Measurements from ENCODE around the gene ARL5C. TPM values are rescaled to one million over a fixed set of nuclear protein-coding genes. Genes with fewer than 3 reads are reported as not detected.

ARL5C gene
- total and polyA plus RNA-seq, 7 experiments from 2014 or later: 0.15 to 0.78 (median 0.34) TPM; not detected in 4

- H3K27me3 ChIP-seq (ENCODE audit: control insufficient read depth in 2 of 2, insufficient read depth in 2 of 2, low read length in 2 of 2): no peaks in the 10 kb centered on the region
- peak; percentile 49 to 83 (median 68) for DNase-seq
- Mint-ChIP-seq H3K36me3 (peaks cover 0 to 6% (median 4%) of the 10 kb centered on the region in 5 donors), H3K4me1 (peaks cover 12 to 38% (median 29%) of the 10 kb centered on the region in 7 donors), H3K4me3 (peak overlapping the region; percentile 16 to 80 (median 66)), H3K27me3 (peaks cover 0 to 19% (median 0%) of the 10 kb centered on the region in 5 donors), H3K9me3 (no peaks in the 10 kb centered on the region), H3K27ac (peak overlapping the region in 7 of 9 donors; percentile 25 to 93 (median 80))
- no peaks in the 10 kb centered on the region for H3K9me3 ChIP-seq (ENCODE audit: control insufficient read depth in 2 of 3, low read length in 3 of 3)
- CTCF ChIA-PET: interaction anchor here (1.4 to 10.0 kb wide), 3 partner anchors 15 to 32 kb away, joined by 3 to 285 read pairs (median 49); no protein-coding TSS in a partner anchor
- intact Hi-C loops (cut with micrococcal nuclease): loop anchor here in 1 of 2 donors (1.0 kb wide), 1 partner anchor 9 kb away; the partner anchor contains the start of gene RPL19
- peak overlapping the region; percentile 57 for H3K4me3 ChIP-seq (ENCODE audit: low read length)
- peaks cover 0 to 7% (median 0%) of the 10 kb centered on the region in 3 experiments for H3K36me3 ChIP-seq (ENCODE audit: control insufficient read depth in 2 of 3, insufficient read depth in 3 of 3, low read length in 3 of 3)
- peaks cover 14 to 23% of the 10 kb centered on the region in 2 donors for H3K4me1 ChIP-seq (ENCODE audit: control insufficient read depth in 2 of 2, insufficient read depth in 2 of 2, low read length in 2 of 2)
- POLR2A ChIA-PET: interaction anchor here (0.8 to 11.8 kb wide), 8 partner anchors 9 to 252 kb away, joined by 3 to 144 read pairs (median 6); partner anchors contain the start of gene RPL19
- peak; percentile 80 for ATAC-seq
- peak overlapping the region; percentile 19 for H3K27ac ChIP-seq (ENCODE audit: low read depth, low read length)
Measured at GRCh38 chr17:39209317-39210092, 43.5 kb upstream of the ARL5C start.

GRCh38 chr17:39208893-39209292, 42.9 kb upstream of the ARL5C start:
- Histone ChIP-seq H3K27me3 (ENCODE audit: control insufficient read depth in 2 of 2, insufficient read depth in 2 of 2, low read length in 2 of 2) (no peaks in the 10 kb centered on the region), H3K4me1 (ENCODE audit: control insufficient read depth in 2 of 2, insufficient read depth in 2 of 2, low read length in 2 of 2) (peaks cover 14 to 23% of the 10 kb centered on the region in 2 donors), H3K4me3 (ENCODE audit: low read length) (no peak overlapping the region), H3K9me3 (ENCODE audit: control insufficient read depth in 2 of 3, low read length in 3 of 3) (no peaks in the 10 kb centered on the region), H3K36me3 (ENCODE audit: control insufficient read depth in 2 of 3, insufficient read depth in 3 of 3, low read length in 3 of 3) (peaks cover 1 to 13% (median 5%) of the 10 kb centered on the region in 3 experiments), H3K27ac (ENCODE audit: low read depth, low read length) (no peak overlapping the region)
- ATAC-seq (peak; percentile 41), DNase-seq (peak in 1 of 9 donors; percentile 24)
- Mint-ChIP-seq H3K9me3 (no peaks in the 10 kb centered on the region), H3K4me1 (peaks cover 12 to 40% (median 31%) of the 10 kb centered on the region in 7 donors), H3K4me3 (peak overlapping the region in 9 of 10 donors; percentile 9 to 80 (median 62)), H3K36me3 (peaks cover 0 to 12% (median 7%) of the 10 kb centered on the region in 5 donors), H3K27ac (peak overlapping the region in 6 of 9 donors; percentile 14 to 93 (median 80)), H3K27me3 (peaks cover 0 to 19% (median 0%) of the 10 kb centered on the region in 5 donors)
- ChIA-PET CTCF (interaction anchor here (1.4 to 10.0 kb wide), 3 partner anchors 15 to 33 kb away, joined by 3 to 285 read pairs (median 49); no protein-coding TSS in a partner anchor), POLR2A (interaction anchor here (1.0 to 11.8 kb wide), 7 partner anchors 10 to 41 kb away, joined by 3 to 144 read pairs (median 7); partner anchors contain the start of gene RPL19)
- intact Hi-C loops (cut with micrococcal nuclease): loop anchor here in 1 of 2 donors (1.0 kb wide), 1 partner anchor 9 kb away; the partner anchor contains the start of gene RPL19

GRCh38 chr17:39208136-39208535, 42.2 kb upstream of the ARL5C start:
- no peaks in the 10 kb centered on the region for H3K27me3 ChIP-seq (ENCODE audit: control insufficient read depth in 2 of 2, insufficient read depth in 2 of 2, low read length in 2 of 2)
- POLR2A ChIA-PET: interaction anchor here (0.6 to 11.8 kb wide), 9 partner anchors 9 to 322 kb away, joined by 3 to 144 read pairs (median 7); partner anchors contain the start of gene RPL19
- H3K4me1 ChIP-seq (ENCODE audit: control insufficient read depth in 2 of 2, insufficient read depth in 2 of 2, low read length in 2 of 2): peaks cover 14 to 23% of the 10 kb centered on the region in 2 donors
- H3K36me3 Mint-ChIP-seq: peaks cover 0 to 16% (median 14%) of the 10 kb centered on the region in 5 donors
- peak overlapping the region in 7 of 10 donors; percentile 25 to 80 (median 47) for H3K4me3 Mint-ChIP-seq
- peak overlapping the region in 5 of 9 donors; percentile 5 to 81 (median 77) for H3K27ac Mint-ChIP-seq
- intact Hi-C loops (cut with micrococcal nuclease): no loop called here
- peaks cover 7 to 20% (median 8%) of the 10 kb centered on the region in 3 experiments for H3K36me3 ChIP-seq (ENCODE audit: control insufficient read depth in 2 of 3, insufficient read depth in 3 of 3, low read length in 3 of 3)
- H3K4me3 ChIP-seq (ENCODE audit: low read length): no peak overlapping the region
- ATAC-seq (no peak), DNase-seq (peak in 2 of 9 donors; percentile 8 to 27)
- CTCF ChIA-PET: interaction anchor here (4.6 to 10.0 kb wide), 2 partner anchors 24 to 33 kb away, joined by 49 to 285 read pairs; no protein-coding TSS in a partner anchor
- no peaks in the 10 kb centered on the region for H3K9me3 Mint-ChIP-seq
- peaks cover 0 to 18% (median 0%) of the 10 kb centered on the region in 5 donors for H3K27me3 Mint-ChIP-seq
- H3K9me3 ChIP-seq (ENCODE audit: control insufficient read depth in 2 of 3, low read length in 3 of 3): no peaks in the 10 kb centered on the region
- H3K27ac ChIP-seq (ENCODE audit: low read depth, low read length): no peak overlapping the region
- H3K4me1 Mint-ChIP-seq: peaks cover 12 to 46% (median 32%) of the 10 kb centered on the region in 7 donors

GRCh38 chr17:39205112-39205526, 39.2 kb upstream of the ARL5C start:
- Mint-ChIP-seq H3K27me3 (peaks cover 0 to 7% (median 0%) of the 10 kb centered on the region in 5 donors), H3K27ac (no peak overlapping the region), H3K4me1 (peaks cover 26 to 71% (median 48%) of the 10 kb centered on the region in 7 donors), H3K4me3 (no peak overlapping the region), H3K36me3 (peaks cover 4 to 36% (median 28%) of the 10 kb centered on the region in 5 donors), H3K9me3 (no peaks in the 10 kb centered on the region)
- H3K9me3 ChIP-seq (ENCODE audit: control insufficient read depth in 2 of 3, low read length in 3 of 3): no peaks in the 10 kb centered on the region
- no peak for ATAC-seq
- no peak overlapping the region for H3K4me3 ChIP-seq (ENCODE audit: low read length)
- CTCF ChIA-PET: interaction anchor here (4.6 to 10.0 kb wide), 2 partner anchors 27 to 36 kb away, joined by 49 to 285 read pairs; no protein-coding TSS in a partner anchor
- peaks cover 34 to 40% of the 10 kb centered on the region in 2 donors for H3K4me1 ChIP-seq (ENCODE audit: control insufficient read depth in 2 of 2, insufficient read depth in 2 of 2, low read length in 2 of 2)
- DNase-seq: no peak
- POLR2A ChIA-PET: interaction anchor here (0.7 to 11.8 kb wide), 3 partner anchors 32 to 120 kb away, joined by 4 to 144 read pairs (median 28); no protein-coding TSS in a partner anchor
- H3K36me3 ChIP-seq (ENCODE audit: control insufficient read depth in 2 of 3, insufficient read depth in 3 of 3, low read length in 3 of 3): peaks cover 20 to 37% (median 23%) of the 10 kb centered on the region in 3 experiments
- no peak overlapping the region for H3K27ac ChIP-seq (ENCODE audit: low read depth, low read length)
- intact Hi-C loops (cut with micrococcal nuclease): no loop called here
- no peaks in the 10 kb centered on the region for H3K27me3 ChIP-seq (ENCODE audit: control insufficient read depth in 2 of 2, insufficient read depth in 2 of 2, low read length in 2 of 2)

DNA sequence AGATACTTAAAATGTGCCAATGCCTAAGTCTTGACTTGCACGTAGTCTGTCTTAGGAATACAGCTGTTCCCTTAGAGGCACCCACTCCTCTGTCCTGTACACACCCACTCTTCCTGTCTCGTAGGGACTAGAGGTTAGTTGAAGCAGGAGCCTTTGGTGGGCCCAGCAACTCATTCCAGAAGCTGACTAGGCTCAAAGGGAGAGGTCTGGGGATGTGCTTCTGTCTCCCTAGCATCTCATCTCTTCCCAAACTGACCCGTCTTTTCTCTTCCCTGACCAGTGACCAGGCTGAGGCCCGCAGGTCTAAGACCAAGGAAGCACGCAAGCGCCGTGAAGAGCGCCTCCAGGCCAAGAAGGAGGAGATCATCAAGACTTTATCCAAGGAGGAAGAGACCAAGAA, 38.3 kb upstream of the ARL5C start:
- Histone ChIP-seq H3K27ac (ENCODE audit: low read depth, low read length) (no peak overlapping the region), H3K4me1 (ENCODE audit: control insufficient read depth in 2 of 2, insufficient read depth in 2 of 2, low read length in 2 of 2) (peaks cover 30 to 37% of the 10 kb centered on the region in 2 donors), H3K36me3 (ENCODE audit: control insufficient read depth in 2 of 3, insufficient read depth in 3 of 3, low read length in 3 of 3) (peaks cover 20 to 37% (median 23%) of the 10 kb centered on the region in 3 experiments), H3K9me3 (ENCODE audit: control insufficient read depth in 2 of 3, low read length in 3 of 3) (no peaks in the 10 kb centered on the region), H3K4me3 (ENCODE audit: low read length) (no peak overlapping the region), H3K27me3 (ENCODE audit: control insufficient read depth in 2 of 2, insufficient read depth in 2 of 2, low read length in 2 of 2) (no peaks in the 10 kb centered on the region)
- Mint-ChIP-seq H3K9me3 (no peaks in the 10 kb centered on the region), H3K4me3 (no peak overlapping the region), H3K27ac (peak overlapping the region in 2 of 9 donors; percentile 47 to 69), H3K4me1 (peaks cover 33 to 75% (median 52%) of the 10 kb centered on the region in 7 donors), H3K27me3 (peaks cover 0 to 5% (median 0%) of the 10 kb centered on the region in 5 donors), H3K36me3 (peaks cover 4 to 37% (median 28%) of the 10 kb centered on the region in 5 donors)
- CTCF ChIA-PET: interaction anchor here (10.0 kb wide), 1 partner anchor 37 kb away, joined by 285 read pairs; no protein-coding TSS in a partner anchor
- DNase-seq: no peak
- POLR2A ChIA-PET: interaction anchor here (11.8 kb wide), 1 partner anchor 33 kb away, joined by 144 read pairs; no protein-coding TSS in a partner anchor
- ATAC-seq: no peak
- intact Hi-C loops (cut with micrococcal nuclease): no loop called here

All from naive thymus-derived CD4-positive, alpha-beta T cell (primary cell).